Brain microvascular endothelial cell (primary cell): Measurements from ENCODE around the gene SERINC5.

Source experiments
- DNase-seq: peaks from one replicate; pipeline ENCODE4 v3.0.0-alpha.2; 2020
- H3K27ac ChIP-seq: fragments of 250-450 bp; sonication (Bioruptor Pico); 2 replicates; pipeline ENCODE4 v1.5.1; 2020; ENCODE audit warnings: mild to moderate bottlenecking, moderate library complexity
- H3K27me3 ChIP-seq: fragments of 250-450 bp; sonication (Bioruptor Pico); replicated peaks from 2 replicates; pipeline ENCODE4 v1.5.1; 2020; ENCODE audit warnings: mild to moderate bottlenecking
- H3K36me3 ChIP-seq: fragments of 250-450 bp; sonication (Bioruptor Pico); replicated peaks from 2 replicates; pipeline ENCODE4 v1.5.1; 2020; ENCODE audit warnings: mild to moderate bottlenecking
- H3K4me3 ChIP-seq: 2 replicates; pipeline ENCODE4 v1.5.1; 2011; ENCODE audit warnings: low read depth, mild to moderate bottlenecking, control low read depth, low read length, moderate library complexity
- CTCF ChIP-seq: IDR thresholded peaks from 2 replicates; pipeline ENCODE4 v1.5.1; 2011; ENCODE audit warnings: low read depth, mild to moderate bottlenecking, moderate library complexity, low read length, control low read depth, inconsistent platforms; ENCODE audit errors: missing control alignments
- in situ Hi-C: cut with HindIII; loops from 2 replicates; pipeline ENCODE4 v1.10.0; 2017; ENCODE audit warnings: low sequenced_read_pairs, low pct_ligation_motif_present

SERINC5 gene

DNA sequence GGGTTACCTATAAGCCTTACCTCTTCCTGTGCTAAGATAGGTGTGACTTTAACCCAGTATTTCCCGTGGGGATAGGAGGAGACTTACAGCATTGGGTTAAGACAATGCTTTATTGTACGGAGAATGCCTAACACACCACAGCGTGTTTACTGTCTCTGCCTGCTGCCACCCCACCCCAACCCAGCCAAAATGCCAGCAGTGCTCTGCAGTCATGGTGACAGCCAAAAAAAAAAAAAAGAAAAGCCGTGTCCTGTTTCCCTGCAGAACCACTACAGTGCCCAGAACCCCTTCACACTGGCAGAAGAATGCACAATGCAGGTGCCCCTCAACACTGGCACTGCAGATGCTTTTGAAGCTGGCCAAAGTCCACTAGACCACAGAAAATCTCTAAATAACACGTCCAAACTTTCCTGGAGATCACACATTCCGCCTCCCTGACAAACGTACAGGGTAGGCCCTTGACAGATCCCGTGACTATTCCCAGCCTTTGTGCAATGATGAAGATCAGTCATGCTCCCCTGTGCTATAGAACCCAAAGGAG lies 102.2 kb downstream of the SERINC5 start:
- Histone ChIP-seq H3K27me3 (no peaks in the 10 kb centered on the region), H3K4me3 (no peak overlapping the region), H3K27ac (no peak overlapping the region), H3K36me3 (no peaks in the 10 kb centered on the region)
- in situ Hi-C loops = no loop called here
- no peak for TF ChIP-seq CTCF
- DNase-seq = no peak

DNA sequence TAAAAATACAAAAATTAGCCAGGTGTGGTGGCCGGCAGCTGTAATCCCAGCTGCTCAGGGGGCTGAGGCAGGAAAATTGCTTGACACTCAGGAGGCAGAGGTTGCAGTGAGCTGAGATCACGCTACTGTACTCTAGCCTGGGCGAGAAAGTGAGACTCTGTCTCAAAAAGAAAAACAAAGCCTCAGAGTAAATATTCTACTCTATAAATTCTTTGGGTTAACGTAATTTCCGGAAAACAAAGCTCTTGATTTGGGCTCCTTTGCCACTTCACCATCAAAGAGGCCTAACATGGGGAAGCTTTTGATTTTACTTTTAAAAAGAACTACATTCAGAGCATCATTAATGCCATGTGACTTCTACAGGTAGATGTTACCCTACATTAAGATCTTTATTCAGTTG lies 103.1 kb downstream of the SERINC5 start:
- Histone ChIP-seq H3K4me3 (no peak overlapping the region), H3K27ac (no peak overlapping the region), H3K27me3 (no peaks in the 10 kb centered on the region), H3K36me3 (no peaks in the 10 kb centered on the region)
- in situ Hi-C loops = no loop called here
- no peak for TF ChIP-seq CTCF
- DNase-seq = no peak

GRCh38 chr5:80151890-80152289 lies 104.0 kb downstream of the SERINC5 start:
- TF ChIP-seq CTCF = no peak
- Histone ChIP-seq H3K27me3 (no peaks in the 10 kb centered on the region), H3K4me3 (no peak overlapping the region), H3K36me3 (no peaks in the 10 kb centered on the region), H3K27ac (no peak overlapping the region)
- no peak for DNase-seq
- in situ Hi-C loops = no loop called here

DNA sequence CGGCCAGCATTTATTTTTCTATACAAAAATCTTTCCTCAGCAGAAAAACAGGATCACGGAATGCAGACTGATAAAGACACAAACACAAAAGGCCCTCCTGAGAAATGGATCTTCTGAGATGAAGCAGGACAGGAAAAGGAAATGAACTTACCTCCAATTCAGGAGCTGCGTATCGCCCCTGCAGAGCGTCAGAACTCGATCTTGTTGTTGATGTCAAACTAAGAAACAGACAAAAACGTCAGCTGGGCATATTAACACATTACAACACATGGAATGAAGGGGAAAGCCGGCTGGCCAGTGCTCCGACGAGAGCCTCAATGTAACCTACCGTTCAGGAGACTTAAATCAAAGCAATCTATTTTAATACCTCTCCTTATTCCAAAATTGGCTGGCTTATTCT lies 105.1 kb downstream of the SERINC5 start:
- no peak for DNase-seq
- no peak for TF ChIP-seq CTCF
- Histone ChIP-seq H3K27me3 (no peaks in the 10 kb centered on the region), H3K36me3 (peaks cover 2% of the 10 kb centered on the region), H3K4me3 (no peak overlapping the region), H3K27ac (no peak overlapping the region)
- in situ Hi-C loops = no loop called here

GRCh38 chr5:80149161-80149609 lies 106.7 kb downstream of the SERINC5 start:
- H3K36me3 ChIP-seq = peaks cover 2% of the 10 kb centered on the region
- H3K27ac ChIP-seq = no peak overlapping the region
- no peak for TF ChIP-seq CTCF

DNA sequence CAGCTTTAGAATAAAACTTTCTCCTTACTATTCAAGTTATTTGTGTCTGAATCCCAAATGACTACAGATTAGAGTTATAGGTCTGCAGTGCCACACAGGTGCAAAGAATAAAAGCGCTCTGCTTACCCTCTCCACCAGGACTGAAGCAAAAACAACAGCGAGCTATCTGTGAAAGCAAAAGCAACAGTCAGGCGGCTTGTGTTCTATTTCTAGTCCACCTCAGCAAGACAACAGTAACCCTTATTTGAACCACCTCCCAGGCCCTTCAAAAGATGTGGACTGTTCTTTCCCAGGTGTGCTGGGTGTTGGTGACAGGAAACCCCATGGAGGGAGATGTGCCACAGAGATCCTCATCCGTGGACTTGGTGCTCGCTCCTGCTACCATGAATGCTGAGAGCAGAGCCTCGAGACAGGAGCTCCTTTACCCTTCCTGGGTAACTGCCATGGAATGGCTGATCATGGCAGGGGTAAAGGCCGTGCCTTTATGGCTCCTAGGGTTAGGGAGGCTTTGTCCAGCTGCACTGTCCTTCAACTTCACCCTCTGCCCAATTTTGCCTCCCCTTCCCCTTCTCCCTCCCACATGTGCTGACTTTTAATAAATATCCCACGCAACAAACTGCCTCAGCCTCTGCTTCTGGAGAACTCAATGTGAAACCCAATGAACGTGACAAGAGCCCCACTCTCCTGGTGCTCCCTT lies 108.6 kb downstream of the SERINC5 start:
- in situ Hi-C loops = no loop called here
- Histone ChIP-seq H3K36me3 (peaks cover 2% of the 10 kb centered on the region), H3K27ac (no peak overlapping the region), H3K27me3 (no peaks in the 10 kb centered on the region), H3K4me3 (no peak overlapping the region)
- no peak for DNase-seq
- no peak for TF ChIP-seq CTCF

More at GRCh38 chr5:80149161-80149609, 106.7 kb downstream of the SERINC5 start:
- no peak overlapping the region for H3K4me3 ChIP-seq
- in situ Hi-C loops = no loop called here
- no peaks in the 10 kb centered on the region for H3K27me3 ChIP-seq
- DNase-seq = no peak
